OCI-LY7 (cell line): Measurements from ENCODE around the gene ABI3BP.

Source experiments
- EZH2phosphoT487 ChIP-seq: fragments of 200-600 bp; sonication (generic); IDR thresholded peaks from 2 replicates; pipeline ENCODE4 v1.6.1; 2018; ENCODE audit warnings: low read depth, borderline replicate concordance, mild to moderate bottlenecking, mixed run types, antibody characterized with exemption, low read length, moderate library complexity, mixed read lengths
- TF ChIP-seq, protein P1 (sequence below): fragments of 200-600 bp; sonication (generic); conservative IDR thresholded peaks from 2 replicates; pipeline ENCODE4 v1.5.1; 2014; ENCODE audit warnings: mild to moderate bottlenecking, antibody characterized with exemption, low read length, moderate library complexity, mixed read lengths

DNA sequence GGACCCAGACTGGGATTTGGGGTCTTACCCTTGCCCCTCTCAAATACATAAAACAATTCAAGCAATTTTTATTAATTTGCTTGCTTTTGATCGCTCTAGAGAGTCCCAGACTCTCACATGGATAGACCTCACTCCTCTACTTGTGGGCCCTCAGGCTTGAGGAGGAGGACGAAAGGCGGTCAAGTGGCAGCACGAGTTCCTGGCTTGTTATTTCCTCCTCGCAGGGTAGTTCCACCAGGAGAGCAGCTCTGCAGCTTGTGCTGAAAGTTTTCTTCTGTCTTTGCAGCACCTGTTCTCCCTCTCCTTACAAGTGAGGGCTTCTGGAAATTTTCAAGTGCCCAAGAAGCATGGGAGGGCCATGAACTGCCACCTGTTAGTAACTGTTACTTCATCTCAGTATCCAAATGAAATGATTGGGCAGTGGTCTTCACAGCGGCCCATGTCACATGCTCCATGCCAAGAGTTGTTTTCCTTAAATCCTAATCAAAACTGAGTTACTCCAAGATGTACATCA is 22.7 kb downstream of the ABI3BP start:
- TF ChIP-seq, protein P1, sequence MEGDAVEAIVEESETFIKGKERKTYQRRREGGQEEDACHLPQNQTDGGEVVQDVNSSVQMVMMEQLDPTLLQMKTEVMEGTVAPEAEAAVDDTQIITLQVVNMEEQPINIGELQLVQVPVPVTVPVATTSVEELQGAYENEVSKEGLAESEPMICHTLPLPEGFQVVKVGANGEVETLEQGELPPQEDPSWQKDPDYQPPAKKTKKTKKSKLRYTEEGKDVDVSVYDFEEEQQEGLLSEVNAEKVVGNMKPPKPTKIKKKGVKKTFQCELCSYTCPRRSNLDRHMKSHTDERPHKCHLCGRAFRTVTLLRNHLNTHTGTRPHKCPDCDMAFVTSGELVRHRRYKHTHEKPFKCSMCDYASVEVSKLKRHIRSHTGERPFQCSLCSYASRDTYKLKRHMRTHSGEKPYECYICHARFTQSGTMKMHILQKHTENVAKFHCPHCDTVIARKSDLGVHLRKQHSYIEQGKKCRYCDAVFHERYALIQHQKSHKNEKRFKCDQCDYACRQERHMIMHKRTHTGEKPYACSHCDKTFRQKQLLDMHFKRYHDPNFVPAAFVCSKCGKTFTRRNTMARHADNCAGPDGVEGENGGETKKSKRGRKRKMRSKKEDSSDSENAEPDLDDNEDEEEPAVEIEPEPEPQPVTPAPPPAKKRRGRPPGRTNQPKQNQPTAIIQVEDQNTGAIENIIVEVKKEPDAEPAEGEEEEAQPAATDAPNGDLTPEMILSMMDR: no peak
- TF ChIP-seq EZH2phosphoT487: no peak
